Measurements from ENCODE around the gene FAM3D.

The FAM3D gene

GRCh38 chr3:58647381-58648141 is 19.0 kb downstream of the FAM3D start:
- Mint-ChIP-seq H3K27me3 (no peaks in the 10 kb centered on the region), H3K9me3 (peaks cover 0 to 1% of the 10 kb centered on the region in 2 donors), H3K4me1 (no peaks in the 10 kb centered on the region), H3K4me3 (no peak overlapping the region), H3K27ac (no peak overlapping the region)
- no peak for DNase-seq
- ATAC-seq = no peak

GRCh38 chr3:58646503-58646902 is 20.1 kb downstream of the FAM3D start:
- ATAC-seq = no peak
- Mint-ChIP-seq H3K27ac (no peak overlapping the region), H3K27me3 (no peaks in the 10 kb centered on the region), H3K9me3 (no peaks in the 10 kb centered on the region), H3K4me3 (no peak overlapping the region), H3K4me1 (no peaks in the 10 kb centered on the region)
- DNase-seq = no peak

GRCh38 chr3:58645726-58646125 is 20.8 kb downstream of the FAM3D start:
- no peaks in the 10 kb centered on the region for H3K27me3 Mint-ChIP-seq

GRCh38 chr3:58642846-58643245 is 23.7 kb downstream of the FAM3D start:
- DNase-seq (no peak), ATAC-seq (no peak)
- no peak overlapping the region for H3K4me3 Mint-ChIP-seq
- peak overlapping the region in 1 of 2 donors; percentile 74 for H3K27ac Mint-ChIP-seq
- no peaks in the 10 kb centered on the region for H3K9me3 Mint-ChIP-seq
- H3K4me1 Mint-ChIP-seq = no peaks in the 10 kb centered on the region
- H3K27me3 Mint-ChIP-seq = no peaks in the 10 kb centered on the region

More at GRCh38 chr3:58645726-58646125, 20.8 kb downstream of the FAM3D start:
- Mint-ChIP-seq H3K9me3 (no peaks in the 10 kb centered on the region), H3K4me1 (no peaks in the 10 kb centered on the region), H3K4me3 (no peak overlapping the region), H3K27ac (no peak overlapping the region)
- ATAC-seq (no peak), DNase-seq (no peak)

GRCh38 chr3:58640700-58641372 is 25.7 kb downstream of the FAM3D start:
- Mint-ChIP-seq H3K9me3 (no peaks in the 10 kb centered on the region), H3K27me3 (peaks cover 12% of the 10 kb centered on the region), H3K4me1 (no peaks in the 10 kb centered on the region), H3K4me3 (no peak overlapping the region), H3K27ac (no peak overlapping the region)
- peak; percentile 57 to 61 for DNase-seq
- peak; percentile 81 for ATAC-seq

GRCh38 chr3:58639842-58640241 is 26.7 kb downstream of the FAM3D start:
- no peak overlapping the region for H3K4me3 Mint-ChIP-seq
- H3K4me1 Mint-ChIP-seq = no peaks in the 10 kb centered on the region

GRCh38 chr3:58639001-58639400 is 27.6 kb downstream of the FAM3D start:
- no peak for DNase-seq
- no peak overlapping the region for H3K4me3 Mint-ChIP-seq
- no peaks in the 10 kb centered on the region for H3K9me3 Mint-ChIP-seq
- no peaks in the 10 kb centered on the region for H3K4me1 Mint-ChIP-seq
- peaks cover 18% of the 10 kb centered on the region for H3K27me3 Mint-ChIP-seq
- no peak overlapping the region for H3K27ac Mint-ChIP-seq
- ATAC-seq = no peak

More at GRCh38 chr3:58639842-58640241, 26.7 kb downstream of the FAM3D start:
- no peak overlapping the region for H3K27ac Mint-ChIP-seq
- peaks cover 15% of the 10 kb centered on the region for H3K27me3 Mint-ChIP-seq
- no peaks in the 10 kb centered on the region for H3K9me3 Mint-ChIP-seq
- ATAC-seq (no peak), DNase-seq (no peak)

- no peak overlapping the region for H3K27ac Mint-ChIP-seq
- no peaks in the 10 kb centered on the region for H3K4me1 Mint-ChIP-seq
- no peaks in the 10 kb centered on the region for H3K9me3 Mint-ChIP-seq
- H3K27me3 Mint-ChIP-seq = peaks cover 22% of the 10 kb centered on the region
- H3K4me3 Mint-ChIP-seq = no peak overlapping the region
- ATAC-seq (no peak), DNase-seq (no peak)
Observed at GRCh38 chr3:58638591-58638990, 28.0 kb downstream of the FAM3D start.

- ATAC-seq = no peak
- H3K27me3 Mint-ChIP-seq = peaks cover 32% of the 10 kb centered on the region
- DNase-seq = no peak
- no peaks in the 10 kb centered on the region for H3K4me1 Mint-ChIP-seq
- no peak overlapping the region for H3K27ac Mint-ChIP-seq
- no peak overlapping the region for H3K4me3 Mint-ChIP-seq
- no peaks in the 10 kb centered on the region for H3K9me3 Mint-ChIP-seq
Observed at GRCh38 chr3:58637509-58637908, 29.1 kb downstream of the FAM3D start.

GRCh38 chr3:58635371-58636285 is 30.9 kb downstream of the FAM3D start:
- Mint-ChIP-seq H3K9me3 (no peaks in the 10 kb centered on the region), H3K27ac (no peak overlapping the region), H3K4me1 (no peaks in the 10 kb centered on the region), H3K27me3 (peaks cover 43% of the 10 kb centered on the region), H3K4me3 (no peak overlapping the region)
- ATAC-seq (no peak), DNase-seq (no peak)

GRCh38 chr3:58633157-58633865 is 33.3 kb downstream of the FAM3D start:
- no peak overlapping the region for H3K4me3 Mint-ChIP-seq
- ATAC-seq (no peak), DNase-seq (no peak)
- H3K27ac Mint-ChIP-seq = no peak overlapping the region
- no peaks in the 10 kb centered on the region for H3K4me1 Mint-ChIP-seq
- peaks cover 47% of the 10 kb centered on the region for H3K27me3 Mint-ChIP-seq
- no peaks in the 10 kb centered on the region for H3K9me3 Mint-ChIP-seq

GRCh38 chr3:58631742-58632141 is 34.8 kb downstream of the FAM3D start:
- DNase-seq (no peak), ATAC-seq (no peak)
- H3K4me1 Mint-ChIP-seq = no peaks in the 10 kb centered on the region
- peaks cover 45% of the 10 kb centered on the region for H3K27me3 Mint-ChIP-seq
- no peaks in the 10 kb centered on the region for H3K9me3 Mint-ChIP-seq
- no peak overlapping the region for H3K4me3 Mint-ChIP-seq
- no peak overlapping the region for H3K27ac Mint-ChIP-seq

- DNase-seq = no peak
- no peak for ATAC-seq
- Mint-ChIP-seq H3K27me3 (peaks cover 34% of the 10 kb centered on the region), H3K4me1 (no peaks in the 10 kb centered on the region), H3K9me3 (no peaks in the 10 kb centered on the region), H3K27ac (no peak overlapping the region), H3K4me3 (no peak overlapping the region)
Observed at GRCh38 chr3:58630710-58631092, 35.9 kb downstream of the FAM3D start.

GRCh38 chr3:58630076-58630709 is 36.4 kb downstream of the FAM3D start:
- peak; percentile 56 to 63 for DNase-seq
- H3K27me3 Mint-ChIP-seq = peaks cover 32% of the 10 kb centered on the region
- peak; percentile 57 for ATAC-seq

GRCh38 chr3:58629629-58630028 is 36.9 kb downstream of the FAM3D start:
- Mint-ChIP-seq H3K27me3 (peaks cover 32% of the 10 kb centered on the region), H3K4me1 (no peaks in the 10 kb centered on the region), H3K27ac (no peak overlapping the region), H3K9me3 (no peaks in the 10 kb centered on the region), H3K4me3 (no peak overlapping the region)
- DNase-seq (no peak), ATAC-seq (no peak)

More at GRCh38 chr3:58630076-58630709, 36.4 kb downstream of the FAM3D start:
- Mint-ChIP-seq H3K4me3 (no peak overlapping the region), H3K27ac (no peak overlapping the region), H3K4me1 (no peaks in the 10 kb centered on the region), H3K9me3 (no peaks in the 10 kb centered on the region)
